WTC11 (cell line): ENCODE measurements around the gene SREBF1.

Experiments
- CREB1 ChIP-seq: sonication (generic); formaldehyde crosslinking; IDR thresholded peaks from 2 replicates; pipeline ENCODE4 v1.8.0; 2023; ENCODE audit warnings: mild to moderate bottlenecking, missing genetic modification reagents
- ELF4 ChIP-seq: sonication (generic); formaldehyde crosslinking; IDR thresholded peaks from 2 replicates; pipeline ENCODE4 v1.8.1; 2022; ENCODE audit warnings: low read depth, mild to moderate bottlenecking, moderate library complexity, missing genetic modification reagents
- FOXK1 ChIP-seq: sonication (generic); formaldehyde crosslinking; IDR thresholded peaks from 2 replicates; pipeline ENCODE4 v1.8.0; 2022; ENCODE audit warnings: mild to moderate bottlenecking, moderate library complexity, missing genetic modification reagents
- SMAD3 ChIP-seq: sonication (generic); formaldehyde crosslinking; IDR thresholded peaks from 2 replicates; pipeline ENCODE4 v1.8.0; 2022; ENCODE audit warnings: missing genetic modification reagents, mild to moderate bottlenecking, borderline replicate concordance
- ZNF121 ChIP-seq: sonication (generic); formaldehyde crosslinking; IDR thresholded peaks from 2 replicates; pipeline ENCODE4 v1.8.0; 2023; ENCODE audit warnings: missing genetic modification reagents
- ZNF263 ChIP-seq: sonication (generic); formaldehyde crosslinking; IDR thresholded peaks from 2 replicates; pipeline ENCODE4 v1.8.1; 2022; ENCODE audit warnings: low read depth, mild to moderate bottlenecking, moderate library complexity, missing genetic modification reagents
- TF ChIP-seq, protein P1 (sequence below): fragments of 200-600 bp; IDR thresholded peaks from 2 replicates; pipeline ENCODE4 v1.8.0; 2022; ENCODE audit warnings: antibody characterized with exemption
- TF ChIP-seq, protein P2 (sequence below): sonication (generic); formaldehyde crosslinking; IDR thresholded peaks from 2 replicates; pipeline ENCODE4 v1.8.0; 2022; ENCODE audit warnings: mild to moderate bottlenecking, missing genetic modification reagents
- TF ChIP-seq, protein P3 (sequence below): sonication (generic); formaldehyde crosslinking; IDR thresholded peaks from 2 replicates; pipeline ENCODE4 v1.8.1; 2023; ENCODE audit warnings: mild to moderate bottlenecking, moderate library complexity, missing genetic modification reagents
- TF ChIP-seq, protein P4 (sequence below): fragments of 250-450 bp; sonication (Bioruptor Pico); IDR thresholded peaks from 2 replicates; pipeline ENCODE4 v1.9.0; 2021; ENCODE audit warnings: moderate library complexity, mild to moderate bottlenecking, inconsistent platforms, borderline replicate concordance

DNA sequence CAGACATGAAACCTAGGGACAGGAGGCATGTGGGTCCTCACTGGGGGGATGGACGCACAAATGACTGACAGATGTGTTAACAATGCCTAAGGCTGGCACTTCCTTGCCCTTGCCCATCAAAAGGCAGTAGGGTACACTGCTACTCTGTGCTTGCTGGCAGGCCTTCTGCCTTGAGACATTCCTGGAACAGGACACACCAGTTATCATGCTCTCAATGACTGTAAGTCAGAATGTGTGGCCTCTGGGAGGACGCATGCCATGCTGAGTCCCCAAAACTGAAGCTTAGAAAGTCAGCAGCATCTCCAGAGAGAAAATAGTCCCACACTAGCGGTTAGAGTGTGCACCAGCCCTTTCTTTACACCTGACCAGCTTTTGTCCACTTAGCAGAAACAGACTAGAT, 16.1 kb upstream of the SREBF1 start:
- TF ChIP-seq, protein P1, sequence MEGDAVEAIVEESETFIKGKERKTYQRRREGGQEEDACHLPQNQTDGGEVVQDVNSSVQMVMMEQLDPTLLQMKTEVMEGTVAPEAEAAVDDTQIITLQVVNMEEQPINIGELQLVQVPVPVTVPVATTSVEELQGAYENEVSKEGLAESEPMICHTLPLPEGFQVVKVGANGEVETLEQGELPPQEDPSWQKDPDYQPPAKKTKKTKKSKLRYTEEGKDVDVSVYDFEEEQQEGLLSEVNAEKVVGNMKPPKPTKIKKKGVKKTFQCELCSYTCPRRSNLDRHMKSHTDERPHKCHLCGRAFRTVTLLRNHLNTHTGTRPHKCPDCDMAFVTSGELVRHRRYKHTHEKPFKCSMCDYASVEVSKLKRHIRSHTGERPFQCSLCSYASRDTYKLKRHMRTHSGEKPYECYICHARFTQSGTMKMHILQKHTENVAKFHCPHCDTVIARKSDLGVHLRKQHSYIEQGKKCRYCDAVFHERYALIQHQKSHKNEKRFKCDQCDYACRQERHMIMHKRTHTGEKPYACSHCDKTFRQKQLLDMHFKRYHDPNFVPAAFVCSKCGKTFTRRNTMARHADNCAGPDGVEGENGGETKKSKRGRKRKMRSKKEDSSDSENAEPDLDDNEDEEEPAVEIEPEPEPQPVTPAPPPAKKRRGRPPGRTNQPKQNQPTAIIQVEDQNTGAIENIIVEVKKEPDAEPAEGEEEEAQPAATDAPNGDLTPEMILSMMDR = no peak
- TF ChIP-seq CREB1 (CRISPR knock-in tag) (no peak), FOXK1 (no peak), ELF4 (CRISPR knock-in tag) (no peak), ZNF263 (CRISPR knock-in tag) (no peak), SMAD3 (no peak), ZNF121 (CRISPR knock-in tag) (no peak)
- TF ChIP-seq, protein P2, sequence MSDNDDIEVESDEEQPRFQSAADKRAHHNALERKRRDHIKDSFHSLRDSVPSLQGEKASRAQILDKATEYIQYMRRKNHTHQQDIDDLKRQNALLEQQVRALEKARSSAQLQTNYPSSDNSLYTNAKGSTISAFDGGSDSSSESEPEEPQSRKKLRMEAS (CRISPR knock-in tag) = no peak
- TF ChIP-seq, protein P3, sequence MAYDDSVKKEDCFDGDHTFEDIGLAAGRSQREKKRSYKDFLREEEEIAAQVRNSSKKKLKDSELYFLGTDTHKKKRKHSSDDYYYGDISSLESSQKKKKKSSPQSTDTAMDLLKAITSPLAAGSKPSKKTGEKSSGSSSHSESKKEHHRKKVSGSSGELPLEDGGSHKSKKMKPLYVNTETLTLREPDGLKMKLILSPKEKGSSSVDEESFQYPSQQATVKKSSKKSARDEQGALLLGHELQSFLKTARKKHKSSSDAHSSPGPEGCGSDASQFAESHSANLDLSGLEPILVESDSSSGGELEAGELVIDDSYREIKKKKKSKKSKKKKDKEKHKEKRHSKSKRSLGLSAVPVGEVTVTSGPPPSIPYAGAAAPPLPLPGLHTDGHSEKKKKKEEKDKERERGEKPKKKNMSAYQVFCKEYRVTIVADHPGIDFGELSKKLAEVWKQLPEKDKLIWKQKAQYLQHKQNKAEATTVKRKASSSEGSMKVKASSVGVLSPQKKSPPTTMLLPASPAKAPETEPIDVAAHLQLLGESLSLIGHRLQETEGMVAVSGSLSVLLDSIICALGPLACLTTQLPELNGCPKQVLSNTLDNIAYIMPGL (CRISPR knock-in tag) = no peak
- TF ChIP-seq, protein P4, sequence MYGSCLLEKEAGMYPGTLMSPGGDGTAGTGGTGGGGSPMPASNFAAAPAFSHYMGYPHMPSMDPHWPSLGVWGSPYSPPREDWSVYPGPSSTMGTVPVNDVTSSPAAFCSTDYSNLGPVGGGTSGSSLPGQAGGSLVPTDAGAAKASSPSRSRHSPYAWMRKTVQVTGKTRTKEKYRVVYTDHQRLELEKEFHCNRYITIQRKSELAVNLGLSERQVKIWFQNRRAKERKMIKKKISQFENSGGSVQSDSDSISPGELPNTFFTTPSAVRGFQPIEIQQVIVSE (CRISPR knock-in tag) = no peak
